Stimulated activated CD4-positive, alpha-beta T cell treated with anti-CD3 and anti-CD28 coated beads, Interleukin-4, amount 100 ng/mL, for 4 hours (primary cell): ENCODE data around the gene GNL1.

ENCODE experiments used
- DNase-seq, 2 experiments: peaks; one replicate each; pipeline ENCODE4 v3.0.0-alpha.2; 2020

GNL1 gene, protein sequence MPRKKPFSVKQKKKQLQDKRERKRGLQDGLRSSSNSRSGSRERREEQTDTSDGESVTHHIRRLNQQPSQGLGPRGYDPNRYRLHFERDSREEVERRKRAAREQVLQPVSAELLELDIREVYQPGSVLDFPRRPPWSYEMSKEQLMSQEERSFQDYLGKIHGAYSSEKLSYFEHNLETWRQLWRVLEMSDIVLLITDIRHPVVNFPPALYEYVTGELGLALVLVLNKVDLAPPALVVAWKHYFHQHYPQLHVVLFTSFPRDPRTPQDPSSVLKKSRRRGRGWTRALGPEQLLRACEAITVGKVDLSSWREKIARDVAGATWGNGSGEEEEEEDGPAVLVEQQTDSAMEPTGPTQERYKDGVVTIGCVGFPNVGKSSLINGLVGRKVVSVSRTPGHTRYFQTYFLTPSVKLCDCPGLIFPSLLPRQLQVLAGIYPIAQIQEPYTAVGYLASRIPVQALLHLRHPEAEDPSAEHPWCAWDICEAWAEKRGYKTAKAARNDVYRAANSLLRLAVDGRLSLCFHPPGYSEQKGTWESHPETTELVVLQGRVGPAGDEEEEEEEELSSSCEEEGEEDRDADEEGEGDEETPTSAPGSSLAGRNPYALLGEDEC

DNA sequence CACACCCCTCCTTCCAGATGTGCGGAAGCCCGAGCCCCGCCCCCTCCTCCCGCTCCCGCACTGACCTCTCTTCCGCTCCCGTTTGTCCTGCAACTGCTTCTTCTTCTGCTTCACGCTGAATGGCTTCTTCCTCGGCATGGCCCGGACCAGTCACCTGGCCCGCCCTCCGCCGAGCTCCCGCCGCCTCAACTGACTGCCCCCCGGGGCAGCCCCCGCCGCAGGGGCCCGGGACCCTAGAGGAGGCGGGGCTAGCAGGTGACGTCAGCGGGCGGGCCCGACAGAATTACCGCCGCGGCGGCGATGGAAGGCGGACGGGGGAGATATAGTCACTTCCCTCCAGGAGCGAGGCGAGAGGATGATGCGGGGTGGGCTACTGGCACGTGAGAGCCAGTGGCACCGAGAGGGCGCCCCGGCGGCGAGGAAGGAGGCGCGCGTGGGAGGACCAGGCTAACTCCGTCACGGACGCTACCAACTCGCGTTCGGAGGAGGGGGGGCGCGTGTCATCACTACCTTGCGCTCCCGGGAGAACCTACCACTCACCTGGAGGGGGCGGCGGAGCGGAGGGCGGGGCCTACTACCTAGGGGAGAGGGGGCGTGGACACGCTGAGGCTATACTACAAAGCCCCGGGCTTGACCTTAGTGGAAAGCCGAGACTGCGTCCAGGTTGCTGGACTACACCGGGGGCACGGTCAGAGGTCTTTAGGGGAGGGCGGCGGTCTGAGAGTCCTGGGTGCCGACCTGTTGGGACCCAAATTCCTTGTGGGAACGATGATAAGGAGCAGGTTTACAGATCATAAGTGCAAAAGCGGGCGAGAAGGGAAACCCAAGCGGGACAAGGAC lies at the start of gene GNL1:
TSS of gene GNL1 (minus strand) at position 424 of the 840 bp plus-strand sequence. CDS start at position 138, 286 bp downstream.
- DNase-seq: peak; percentile 99

DNA sequence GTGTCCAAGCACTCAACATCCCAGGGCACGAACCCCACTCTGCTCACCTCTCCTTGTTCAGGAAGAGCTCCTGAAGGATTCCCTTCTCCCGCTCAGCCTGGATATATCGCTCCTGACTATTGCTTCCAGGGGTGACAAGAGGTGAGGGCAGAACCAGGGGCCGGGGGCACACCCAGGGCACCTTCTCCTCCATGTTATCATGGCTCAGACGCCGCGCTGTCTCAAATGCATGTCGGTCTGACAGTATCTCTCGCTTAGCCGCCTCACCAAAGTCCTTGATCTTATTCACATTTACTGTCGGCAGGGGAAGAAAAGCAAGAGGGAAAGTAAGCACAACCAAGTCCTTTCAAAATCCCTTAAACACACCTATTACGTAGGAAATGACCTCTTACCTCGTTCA lies 47.7 kb upstream of the GNL1 start:
- no peak for DNase-seq

DNA sequence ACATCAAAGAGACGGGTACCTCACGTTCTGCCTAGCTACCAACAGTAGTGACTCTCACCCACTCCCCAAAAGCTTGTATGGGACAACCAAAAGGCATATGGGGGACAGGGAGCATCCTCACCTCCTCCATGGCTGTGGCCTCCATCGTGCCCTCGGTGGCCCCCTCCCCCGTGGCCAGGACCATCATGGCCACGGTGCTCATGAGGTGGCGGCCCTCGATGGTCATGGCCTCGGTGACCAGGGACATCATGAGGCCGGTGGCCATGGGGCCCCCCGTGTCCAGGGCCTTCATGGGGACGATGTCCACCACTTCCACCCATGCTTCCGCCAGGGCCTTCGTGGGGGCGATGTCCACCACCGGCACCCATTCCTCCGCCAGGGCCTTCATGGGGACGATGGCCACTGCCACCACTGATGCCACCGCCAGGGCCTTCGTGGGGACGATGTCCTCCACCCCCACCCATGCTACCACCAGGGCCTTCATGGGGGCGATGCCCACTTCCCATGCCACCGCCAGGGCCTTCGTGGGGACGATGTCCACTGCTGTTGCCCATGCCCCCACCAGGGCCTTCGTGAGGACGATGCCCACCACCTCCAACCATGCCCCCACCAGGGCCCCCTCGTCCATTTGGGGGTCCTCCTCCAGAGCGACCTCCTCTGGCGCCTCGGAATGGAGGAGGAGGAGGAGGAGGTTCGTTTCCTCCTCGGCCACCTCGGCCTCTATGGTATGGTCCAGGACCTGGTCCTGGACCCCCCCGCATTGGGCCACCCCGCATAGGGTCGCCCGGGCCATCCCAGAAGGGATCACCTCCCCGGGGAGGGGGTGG lies 45.7 kb upstream of the GNL1 start:
- no peak for DNase-seq

DNA sequence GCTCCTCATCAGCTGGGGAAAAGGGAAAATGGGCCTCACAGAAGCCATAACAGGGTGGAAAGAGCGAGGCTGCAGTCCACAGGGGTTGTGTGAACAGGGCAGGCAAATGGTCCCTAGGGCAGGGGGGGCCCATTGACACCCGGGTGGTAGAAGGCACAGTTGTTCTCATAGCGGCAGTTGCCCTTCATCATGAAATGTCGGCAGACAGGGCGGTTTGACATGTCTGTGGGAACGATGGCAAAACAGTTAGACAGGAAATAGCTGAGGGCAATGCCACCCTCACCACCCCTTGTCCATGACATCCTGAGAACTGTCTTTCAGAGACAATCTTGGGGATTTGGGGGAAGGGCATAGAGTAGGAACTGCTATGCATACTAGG lies 45.1 kb upstream of the GNL1 start:
- DNase-seq: no peak

DNA sequence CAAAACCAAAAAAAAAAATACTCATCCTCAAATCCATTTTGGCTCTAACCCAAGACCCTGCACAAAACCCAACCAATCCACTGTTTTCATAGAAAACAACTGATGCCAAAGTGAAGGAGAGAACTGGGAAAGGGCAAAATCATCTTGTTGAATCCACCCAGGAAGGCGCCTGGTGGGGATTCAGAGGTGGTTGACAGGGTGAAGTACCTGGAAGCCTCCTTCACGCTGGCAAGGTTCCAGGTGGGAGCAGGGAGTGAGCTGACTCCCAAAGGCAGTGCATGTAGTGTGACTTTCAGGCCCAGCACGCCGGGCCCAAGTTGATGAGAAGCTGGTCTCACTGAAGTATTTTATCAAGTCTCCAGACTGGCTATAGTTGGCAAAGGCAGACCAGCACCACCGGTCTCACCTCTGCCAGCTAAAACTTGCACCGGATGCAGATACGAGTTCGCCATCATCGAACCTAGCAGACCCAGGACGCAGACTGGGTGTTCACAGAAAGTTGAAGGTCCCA lies 44.2 kb upstream of the GNL1 start:
- DNase-seq: no peak

DNA sequence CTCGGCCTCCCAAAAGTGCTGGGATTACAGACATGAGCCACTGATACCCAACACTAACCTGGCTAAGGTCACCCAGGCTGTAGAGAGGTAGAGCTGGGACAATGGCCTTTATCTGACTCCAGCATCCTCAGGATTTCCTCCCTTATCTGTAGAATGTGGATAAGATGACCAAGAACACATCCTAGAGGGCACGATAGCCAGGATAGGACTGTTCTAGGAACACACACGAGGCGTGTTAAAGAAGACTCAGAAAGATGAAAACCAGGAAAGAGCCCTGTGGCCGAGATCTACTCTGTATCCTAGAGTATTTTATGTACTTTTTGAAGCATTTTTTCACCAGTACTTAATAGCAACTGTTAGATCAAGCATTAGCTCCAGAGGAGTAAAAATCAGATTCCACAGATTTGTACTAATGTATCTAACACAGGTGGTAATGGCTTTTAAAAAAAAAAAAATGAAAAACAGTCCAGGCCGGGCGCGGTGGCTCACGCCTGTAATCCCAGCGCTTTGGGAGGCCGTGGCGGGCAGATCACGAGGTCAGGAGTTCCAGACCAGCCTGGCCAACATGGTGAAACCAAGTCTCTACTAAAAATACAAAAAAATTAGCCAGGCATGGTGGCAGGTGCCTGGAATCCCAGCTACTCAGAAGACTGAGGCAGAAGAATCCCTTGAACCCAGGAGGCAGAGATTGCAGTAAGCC lies 43.5 kb upstream of the GNL1 start:
- DNase-seq: no peak

DNA sequence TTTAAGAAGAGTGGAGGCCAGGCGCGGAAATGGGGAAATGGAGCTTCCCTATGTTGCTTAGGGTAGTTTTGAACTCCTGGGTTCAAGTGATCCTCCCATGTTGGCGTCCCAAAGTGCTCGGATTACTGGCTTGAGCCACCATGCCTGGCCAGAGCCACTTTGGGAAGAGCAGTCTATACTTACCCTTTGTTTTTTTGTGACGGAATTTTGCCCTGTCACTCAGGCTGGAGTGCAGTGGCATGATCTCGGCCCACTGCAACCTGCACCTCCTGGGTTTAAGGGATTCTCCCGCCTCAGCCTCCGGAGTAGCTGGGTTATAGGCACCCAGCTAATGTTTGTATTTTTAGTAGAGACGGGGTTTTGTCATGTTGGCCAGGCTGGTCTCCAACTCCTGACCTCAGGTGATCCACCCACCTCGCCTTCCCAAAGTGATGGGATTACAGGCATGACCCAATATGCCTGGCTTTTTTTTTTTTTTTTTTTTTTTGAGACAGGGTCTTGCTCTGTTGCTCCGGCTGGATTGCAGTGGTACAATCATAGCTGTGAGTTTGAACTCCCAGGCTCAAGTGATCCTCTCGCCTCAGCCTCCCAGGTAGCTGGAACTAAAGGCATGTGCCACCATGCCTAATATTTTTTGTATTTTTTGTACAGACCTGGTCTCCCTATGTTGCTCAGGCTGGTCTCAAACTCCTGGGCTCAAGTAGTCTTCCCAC lies 42.8 kb upstream of the GNL1 start:
- no peak for DNase-seq

DNA sequence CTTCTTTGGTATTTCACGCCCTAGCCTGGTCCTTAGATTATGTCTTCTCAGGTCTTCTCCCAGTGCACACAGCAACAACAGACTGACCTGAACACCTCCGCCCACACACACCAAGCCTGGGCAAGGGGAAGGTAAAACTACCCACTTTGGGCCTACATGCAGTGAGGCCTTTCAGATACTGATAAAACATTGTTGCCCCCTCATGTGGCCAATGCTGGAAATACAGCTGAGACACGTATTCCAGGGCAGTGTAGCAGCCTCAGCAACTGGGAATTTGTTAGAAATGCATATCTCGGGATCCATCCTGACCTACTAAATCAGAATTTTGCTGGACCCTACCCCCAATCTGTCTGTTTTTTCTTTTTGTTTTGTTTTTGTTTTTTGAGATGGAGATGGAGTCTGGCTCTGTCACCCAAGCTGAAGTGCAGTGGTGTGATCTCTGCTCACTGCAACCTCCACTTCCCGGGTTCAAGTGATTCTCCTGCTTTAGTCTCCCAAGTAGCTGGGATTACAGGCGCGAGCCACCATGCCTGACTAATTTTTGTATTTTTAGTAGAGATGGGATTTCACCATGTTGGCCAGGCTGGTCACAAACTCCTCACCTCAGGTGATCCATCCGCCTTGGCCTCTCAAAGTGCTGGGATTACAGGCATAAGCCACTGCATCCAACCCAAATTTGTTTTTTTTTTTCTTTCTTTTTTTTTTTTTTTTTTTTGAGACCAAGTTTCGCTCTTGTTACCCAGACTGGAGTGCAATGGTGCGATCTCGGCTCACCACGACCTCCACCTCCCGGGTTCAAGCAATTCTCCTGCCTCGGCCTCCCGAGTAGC lies 41.2 kb upstream of the GNL1 start:
- DNase-seq: peak; percentile 70 to 72

DNA sequence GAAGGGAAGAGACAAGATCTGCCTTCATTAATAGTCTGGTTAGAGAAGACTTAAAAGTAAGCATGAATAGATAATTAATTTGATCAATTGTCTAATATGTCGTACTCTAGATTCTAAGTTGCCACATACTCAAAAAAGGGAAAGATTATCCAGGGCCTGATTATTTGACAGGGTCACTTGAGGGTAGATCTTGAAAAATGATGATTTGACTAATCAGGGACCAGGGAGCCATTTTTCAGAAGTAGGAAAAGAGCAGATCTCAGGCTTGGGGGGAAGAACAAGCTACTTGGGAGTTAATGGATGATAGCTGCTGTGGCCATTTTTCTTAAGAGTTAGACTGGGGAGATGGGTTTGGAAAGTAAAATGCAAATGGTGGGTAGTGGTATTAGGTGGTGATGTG lies 36.0 kb upstream of the GNL1 start:
- no peak for DNase-seq

DNA sequence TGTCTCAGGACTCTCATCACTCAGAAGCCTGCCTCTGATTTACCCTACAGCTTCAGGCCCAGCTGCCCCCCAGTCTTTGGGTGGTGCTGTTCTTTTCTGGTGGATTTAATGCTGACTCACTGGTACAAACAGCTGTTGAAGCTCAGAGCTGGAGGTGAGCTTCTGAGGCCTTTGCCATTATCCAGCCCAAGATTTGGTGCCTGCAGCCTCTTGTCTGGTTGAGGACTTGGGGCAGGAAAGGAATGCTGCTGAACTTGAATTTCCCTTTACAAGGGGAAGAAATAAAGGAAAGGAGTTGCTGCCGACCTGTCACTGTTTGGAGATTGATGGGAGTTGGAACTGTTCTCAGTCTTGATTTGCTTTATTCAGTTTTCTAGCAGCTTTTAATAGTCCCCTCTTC lies 34.7 kb upstream of the GNL1 start:
- DNase-seq: no peak

DNA sequence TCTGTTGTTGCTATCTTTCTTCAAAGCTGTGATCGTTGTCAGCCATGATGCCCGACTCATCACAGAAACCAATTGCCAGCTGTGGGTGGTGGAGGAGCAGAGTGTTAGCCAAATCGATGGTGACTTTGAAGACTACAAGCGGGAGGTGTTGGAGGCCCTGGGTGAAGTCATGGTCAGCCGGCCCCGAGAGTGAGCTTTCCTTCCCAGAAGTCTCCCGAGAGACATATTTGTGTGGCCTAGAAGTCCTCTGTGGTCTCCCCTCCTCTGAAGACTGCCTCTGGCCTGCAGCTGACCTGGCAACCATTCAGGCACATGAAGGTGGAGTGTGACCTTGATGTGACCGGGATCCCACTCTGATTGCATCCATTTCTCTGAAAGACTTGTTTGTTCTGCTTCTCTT lies 34.2 kb upstream of the GNL1 start:
- DNase-seq: no peak

DNA sequence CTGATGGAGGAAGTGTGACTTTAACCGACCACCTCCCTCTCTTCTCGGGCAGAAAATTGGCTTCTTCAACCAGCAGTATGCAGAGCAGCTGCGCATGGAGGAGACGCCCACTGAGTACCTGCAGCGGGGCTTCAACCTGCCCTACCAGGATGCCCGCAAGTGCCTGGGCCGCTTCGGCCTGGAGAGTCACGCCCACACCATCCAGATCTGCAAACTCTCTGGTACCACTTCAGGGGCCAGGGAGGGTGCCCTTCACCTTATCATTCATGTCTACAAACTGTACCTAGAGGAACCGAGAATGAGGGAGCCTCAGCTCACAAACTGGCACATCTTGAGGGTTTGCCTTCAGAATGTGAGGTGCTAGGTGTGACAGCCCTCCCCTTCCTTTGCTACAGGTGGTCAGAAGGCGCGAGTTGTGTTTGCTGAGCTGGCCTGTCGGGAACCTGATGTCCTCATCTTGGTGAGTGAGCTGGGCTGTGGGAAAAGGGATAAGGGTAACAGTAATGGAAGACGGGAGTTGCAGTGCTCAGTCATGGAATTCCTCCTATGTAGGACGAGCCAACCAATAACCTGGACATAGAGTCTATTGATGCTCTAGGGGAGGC lies 33.6 kb upstream of the GNL1 start:
- DNase-seq: no peak

DNA sequence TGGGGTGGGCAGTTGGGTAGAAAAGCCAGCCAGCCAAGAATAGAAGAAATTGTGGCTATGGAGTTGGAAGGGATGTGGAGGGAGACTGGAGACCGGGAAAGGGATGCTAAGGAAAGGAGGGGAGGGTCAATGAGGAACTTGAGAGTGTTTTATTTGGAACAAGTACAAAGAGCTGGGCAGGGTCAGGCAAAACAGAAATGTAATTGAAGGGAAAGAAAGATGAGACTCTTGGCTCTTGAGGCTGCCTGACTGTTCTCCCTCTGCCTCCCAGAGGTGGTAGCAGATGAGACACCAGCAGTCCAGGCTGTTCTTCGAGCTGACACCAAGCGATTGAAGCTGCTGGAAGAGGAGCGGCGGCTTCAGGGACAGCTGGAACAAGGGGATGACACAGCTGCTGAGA lies 27.6 kb upstream of the GNL1 start:
- DNase-seq: no peak

DNA sequence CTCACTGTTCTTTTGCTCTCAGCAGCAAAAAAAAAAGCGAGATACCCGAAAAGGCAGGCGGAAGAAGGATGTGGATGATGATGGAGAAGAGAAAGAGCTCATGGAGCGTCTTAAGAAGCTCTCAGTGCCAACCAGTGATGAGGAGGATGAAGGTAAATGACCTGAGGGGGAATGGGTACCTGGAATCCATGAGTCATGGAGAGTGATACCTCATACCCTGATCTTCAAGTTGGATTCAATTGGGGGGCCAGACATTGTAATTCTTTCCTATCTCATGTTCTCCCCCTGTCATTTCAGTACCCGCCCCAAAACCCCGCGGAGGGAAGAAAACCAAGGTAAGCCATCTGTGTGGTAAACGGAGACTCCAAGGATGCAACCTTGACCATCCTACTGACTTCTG lies 21.8 kb upstream of the GNL1 start:
- DNase-seq: no peak

DNA sequence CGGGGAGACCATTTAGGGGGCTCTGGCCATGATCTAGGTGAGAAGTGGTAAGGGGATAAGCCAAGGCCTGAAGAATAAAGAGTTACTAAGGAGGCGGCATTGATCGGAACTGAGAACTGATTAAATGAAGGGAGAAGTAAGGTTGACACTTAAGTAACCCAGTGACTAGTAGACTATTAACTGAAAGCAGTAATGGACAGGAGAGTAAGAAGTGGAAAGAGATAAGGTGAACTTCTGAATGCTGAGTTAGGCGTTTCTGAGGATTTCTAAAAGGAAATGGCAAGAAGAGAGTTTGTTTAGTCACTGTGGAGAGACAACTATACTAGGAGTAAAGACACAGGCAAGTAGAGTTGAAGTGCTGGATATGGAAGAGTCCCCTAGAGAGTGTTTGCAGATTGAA lies 16.8 kb upstream of the GNL1 start:
- DNase-seq: no peak

DNA sequence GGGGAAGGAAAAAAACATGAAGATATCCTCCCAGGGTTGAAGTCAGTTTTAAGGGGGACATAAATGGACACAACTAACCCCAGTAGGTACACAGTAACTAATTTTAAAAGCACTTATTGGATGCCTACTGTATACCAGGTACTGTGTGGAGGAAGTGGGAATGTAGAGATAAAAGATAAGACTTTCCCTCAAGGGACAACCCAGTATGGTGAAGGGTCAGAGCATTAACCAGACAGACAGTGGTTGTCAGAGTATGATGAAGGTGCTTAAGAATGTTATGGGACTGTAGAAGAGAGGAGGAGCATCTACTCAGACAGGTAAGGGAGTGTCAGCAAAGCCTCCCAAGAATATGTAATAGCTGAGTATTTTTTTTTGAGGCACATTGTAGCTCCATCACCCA lies 15.9 kb upstream of the GNL1 start:
- no peak for DNase-seq

DNA sequence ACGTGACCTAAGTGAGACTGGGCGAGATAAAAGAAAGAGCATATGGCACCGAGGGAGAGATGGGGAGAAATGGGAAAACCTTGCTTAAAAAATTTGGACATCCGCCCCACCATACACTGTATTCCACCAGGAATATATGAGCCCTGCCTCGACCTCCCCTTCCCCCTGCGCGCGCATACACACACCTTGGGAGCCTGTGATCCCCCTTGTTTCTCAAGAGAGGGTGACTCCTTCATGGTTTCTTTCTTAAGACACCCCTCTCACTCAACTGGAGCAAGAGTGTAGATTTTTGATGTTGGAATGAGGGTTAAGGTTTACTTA lies 15.4 kb upstream of the GNL1 start:
- DNase-seq: no peak

DNA sequence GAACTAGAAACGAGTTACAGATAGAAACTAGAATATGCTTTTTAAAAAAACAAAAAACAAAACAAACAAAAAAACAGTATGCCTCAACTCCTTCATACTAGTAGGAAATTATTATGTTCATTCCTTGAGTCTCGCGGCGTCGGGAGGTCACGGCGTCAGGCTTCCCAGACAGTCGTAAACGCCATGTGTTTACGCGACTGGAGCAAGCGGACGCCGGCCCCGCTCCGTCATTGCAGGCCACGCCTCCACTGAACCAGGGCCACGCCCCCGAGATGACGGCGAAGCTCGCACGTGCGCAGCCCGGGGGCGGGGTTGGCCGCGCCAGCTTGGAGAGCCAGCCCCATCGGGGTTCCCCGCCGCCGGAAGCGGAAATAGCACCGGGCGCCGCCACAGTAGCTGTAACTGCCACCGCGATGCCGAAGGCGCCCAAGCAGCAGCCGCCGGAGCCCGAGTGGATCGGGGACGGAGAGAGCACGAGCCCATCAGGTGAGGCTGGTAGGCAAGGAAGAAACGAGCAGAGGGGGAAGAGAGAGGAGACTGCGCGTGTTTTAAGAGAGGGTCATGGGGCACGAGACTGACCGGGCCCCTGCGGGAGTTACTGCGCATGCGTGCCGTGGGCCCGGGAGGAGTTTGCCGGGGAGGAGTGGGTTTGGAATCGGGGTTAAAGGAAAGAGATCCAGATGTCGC lies 14.9 kb upstream of the GNL1 start, which contains the start of gene ABCF1:
TSS of gene ABCF1 (plus strand) at position 368 of the 687 bp plus-strand sequence. CDS start at position 414, 46 bp downstream.
- peak; percentile 99 for DNase-seq

DNA sequence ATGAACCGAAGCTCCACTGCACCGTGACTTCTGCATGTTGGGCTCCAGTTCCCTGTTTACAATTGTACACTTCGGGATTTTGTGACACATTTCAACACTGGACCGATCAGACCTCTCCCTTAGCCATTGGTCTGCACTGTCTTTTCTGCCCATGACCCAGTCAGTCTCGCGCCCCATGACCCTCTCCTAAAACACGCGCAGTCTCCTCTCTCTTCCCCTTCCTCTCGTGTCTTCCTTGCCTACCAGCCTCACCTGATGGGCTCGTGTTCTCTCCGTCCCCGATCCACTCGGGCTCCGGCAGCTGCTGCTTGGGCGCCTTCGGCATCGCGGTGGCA lies 14.4 kb upstream of the GNL1 start:
- DNase-seq: no peak

DNA sequence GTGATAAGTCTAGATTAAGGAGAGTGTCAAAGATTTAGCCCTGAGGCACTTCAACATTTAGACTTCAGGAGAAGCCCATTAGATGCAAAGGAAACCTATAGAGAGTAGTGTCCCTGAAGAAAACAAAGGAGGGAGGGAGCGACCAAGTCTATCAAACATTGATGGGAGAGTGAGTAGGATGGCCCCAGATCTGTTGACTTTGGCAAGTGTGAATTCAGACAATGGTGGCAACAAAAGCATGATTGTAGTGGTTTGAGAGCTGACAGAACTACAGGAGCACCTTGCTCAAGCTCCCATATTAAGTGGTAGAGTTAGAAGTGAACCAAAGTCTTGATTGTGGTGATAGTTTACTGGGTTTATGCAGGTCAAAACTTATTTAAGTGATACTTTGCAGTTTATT lies 14.0 kb upstream of the GNL1 start:
- DNase-seq: no peak
